ENCODE results near the gene DISC1.

The DISC1 gene

DNA sequence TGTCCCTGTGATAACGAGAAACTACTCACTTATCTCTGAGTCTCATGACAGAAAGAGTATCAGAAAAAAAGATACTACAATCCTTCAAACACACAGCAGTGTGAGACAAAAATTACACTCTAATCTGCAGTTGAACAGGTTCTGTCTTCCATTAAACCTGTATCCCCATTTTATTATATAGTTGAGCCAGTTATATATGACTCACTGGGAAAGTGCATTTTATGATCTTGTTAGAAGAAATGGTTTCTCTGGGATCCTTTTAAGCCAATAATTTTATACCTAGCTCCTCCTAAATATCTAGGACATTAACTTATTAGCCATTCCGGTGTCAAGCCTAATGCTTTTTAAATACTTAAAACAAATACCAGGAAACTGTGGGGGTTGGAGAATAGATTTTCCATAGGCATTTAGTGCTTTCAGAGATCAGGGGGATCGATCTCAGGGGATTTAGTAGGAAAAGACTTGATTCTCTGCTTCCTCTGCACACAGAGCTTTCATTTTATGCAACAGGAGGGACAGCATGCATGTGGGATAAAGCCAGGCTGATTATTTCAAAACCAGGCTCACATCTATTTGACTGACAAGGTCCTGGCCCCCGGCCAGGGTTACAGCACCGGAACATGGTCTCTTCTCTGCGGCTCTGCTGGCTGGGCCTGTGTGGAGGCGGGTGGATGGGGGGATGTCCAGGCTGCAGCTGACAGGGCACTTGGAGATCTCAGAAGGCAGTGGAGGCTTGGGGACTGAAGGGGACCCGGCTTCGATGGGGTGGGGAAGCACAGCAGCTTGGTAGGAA, 310.6 kb downstream of the DISC1 start:
- TF ChIP-seq POLR2AphosphoS5 (IDR thresholded peaks at IDR 0.05; ENCODE audit: low read depth): no peak
- TF ChIP-seq, protein P1, sequence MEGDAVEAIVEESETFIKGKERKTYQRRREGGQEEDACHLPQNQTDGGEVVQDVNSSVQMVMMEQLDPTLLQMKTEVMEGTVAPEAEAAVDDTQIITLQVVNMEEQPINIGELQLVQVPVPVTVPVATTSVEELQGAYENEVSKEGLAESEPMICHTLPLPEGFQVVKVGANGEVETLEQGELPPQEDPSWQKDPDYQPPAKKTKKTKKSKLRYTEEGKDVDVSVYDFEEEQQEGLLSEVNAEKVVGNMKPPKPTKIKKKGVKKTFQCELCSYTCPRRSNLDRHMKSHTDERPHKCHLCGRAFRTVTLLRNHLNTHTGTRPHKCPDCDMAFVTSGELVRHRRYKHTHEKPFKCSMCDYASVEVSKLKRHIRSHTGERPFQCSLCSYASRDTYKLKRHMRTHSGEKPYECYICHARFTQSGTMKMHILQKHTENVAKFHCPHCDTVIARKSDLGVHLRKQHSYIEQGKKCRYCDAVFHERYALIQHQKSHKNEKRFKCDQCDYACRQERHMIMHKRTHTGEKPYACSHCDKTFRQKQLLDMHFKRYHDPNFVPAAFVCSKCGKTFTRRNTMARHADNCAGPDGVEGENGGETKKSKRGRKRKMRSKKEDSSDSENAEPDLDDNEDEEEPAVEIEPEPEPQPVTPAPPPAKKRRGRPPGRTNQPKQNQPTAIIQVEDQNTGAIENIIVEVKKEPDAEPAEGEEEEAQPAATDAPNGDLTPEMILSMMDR (IDR thresholded peaks at IDR 0.05; ENCODE audit: insufficient read depth, low read length): no peak
- no peak for TF ChIP-seq SPI1 (IDR thresholded peaks at IDR 0.05; ENCODE audit: borderline replicate concordance, low read depth)
- TF ChIP-seq REST (IDR thresholded peaks at IDR 0.05; ENCODE audit: insufficient replicate concordance, low read depth): no peak
- TF ChIP-seq GABPA (IDR thresholded peaks at IDR 0.05; ENCODE audit: low read depth): no peak
- Histone ChIP-seq H3K27ac (replicated peaks) (no peak overlapping the region), H3K4me3 (replicated peaks; ENCODE audit: insufficient read depth, low read length) (no peak overlapping the region), H3K27me3 (ENCODE audit: insufficient read depth, poor library complexity, severe bottlenecking) (no peaks in the 10 kb centered on the region)
- DNase-seq (ENCODE audit: low read depth in 1 of 2, low spot score in 1 of 2): no peak

GRCh38 chr1:231938211-231938610, 311.6 kb downstream of the DISC1 start:
- Histone ChIP-seq H3K4me3 (replicated peaks; ENCODE audit: insufficient read depth, low read length) (no peak overlapping the region), H3K27me3 (ENCODE audit: insufficient read depth, poor library complexity, severe bottlenecking) (no peaks in the 10 kb centered on the region), H3K27ac (replicated peaks) (no peak overlapping the region)
- no peak for DNase-seq (ENCODE audit: low read depth in 1 of 2, low spot score in 1 of 2)
- TF ChIP-seq POLR2AphosphoS5 (IDR thresholded peaks at IDR 0.05; ENCODE audit: low read depth) (no peak), SPI1 (IDR thresholded peaks at IDR 0.05; ENCODE audit: borderline replicate concordance, low read depth) (no peak), REST (IDR thresholded peaks at IDR 0.05; ENCODE audit: insufficient replicate concordance, low read depth) (no peak), GABPA (IDR thresholded peaks at IDR 0.05; ENCODE audit: low read depth) (no peak)
- TF ChIP-seq, protein P1 (IDR thresholded peaks at IDR 0.05; ENCODE audit: insufficient read depth, low read length): no peak

DNA sequence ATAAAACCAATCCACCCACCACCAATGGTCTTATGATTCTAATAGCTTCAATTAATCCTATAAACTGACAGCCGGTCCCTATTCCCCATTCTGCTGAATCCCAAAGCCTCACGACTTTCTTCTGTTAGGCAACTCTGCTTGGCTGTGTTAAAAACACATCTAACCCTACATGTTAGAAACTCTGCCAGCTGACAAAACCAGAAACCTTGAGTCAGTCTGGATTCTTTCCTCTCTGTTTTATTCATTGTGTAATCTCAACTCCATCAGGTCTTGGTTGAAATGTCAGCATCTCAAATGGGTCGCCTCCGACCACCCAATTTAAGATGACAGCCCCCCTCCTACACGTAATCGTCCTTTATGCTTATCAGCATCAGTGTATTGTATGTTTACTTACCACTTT, 312.1 kb downstream of the DISC1 start:
- Histone ChIP-seq H3K4me3 (replicated peaks; ENCODE audit: insufficient read depth, low read length) (no peak overlapping the region), H3K27me3 (ENCODE audit: insufficient read depth, poor library complexity, severe bottlenecking) (no peaks in the 10 kb centered on the region), H3K27ac (replicated peaks) (no peak overlapping the region)
- no peak for DNase-seq (ENCODE audit: low read depth in 1 of 2, low spot score in 1 of 2)
- TF ChIP-seq POLR2AphosphoS5 (IDR thresholded peaks at IDR 0.05; ENCODE audit: low read depth): no peak
- no peak for TF ChIP-seq SPI1 (IDR thresholded peaks at IDR 0.05; ENCODE audit: borderline replicate concordance, low read depth)
- no peak for TF ChIP-seq REST (IDR thresholded peaks at IDR 0.05; ENCODE audit: insufficient replicate concordance, low read depth)
- TF ChIP-seq, protein P1 (IDR thresholded peaks at IDR 0.05; ENCODE audit: insufficient read depth, low read length): no peak
- no peak for TF ChIP-seq GABPA (IDR thresholded peaks at IDR 0.05; ENCODE audit: low read depth)

Measured in HL-60 (cell line).